ENCODE measurements around the gene ASIP.
A peak's percentile ranks its signal among the peaks of the same experiment; 100 is the strongest.

ASIP gene

DNA sequence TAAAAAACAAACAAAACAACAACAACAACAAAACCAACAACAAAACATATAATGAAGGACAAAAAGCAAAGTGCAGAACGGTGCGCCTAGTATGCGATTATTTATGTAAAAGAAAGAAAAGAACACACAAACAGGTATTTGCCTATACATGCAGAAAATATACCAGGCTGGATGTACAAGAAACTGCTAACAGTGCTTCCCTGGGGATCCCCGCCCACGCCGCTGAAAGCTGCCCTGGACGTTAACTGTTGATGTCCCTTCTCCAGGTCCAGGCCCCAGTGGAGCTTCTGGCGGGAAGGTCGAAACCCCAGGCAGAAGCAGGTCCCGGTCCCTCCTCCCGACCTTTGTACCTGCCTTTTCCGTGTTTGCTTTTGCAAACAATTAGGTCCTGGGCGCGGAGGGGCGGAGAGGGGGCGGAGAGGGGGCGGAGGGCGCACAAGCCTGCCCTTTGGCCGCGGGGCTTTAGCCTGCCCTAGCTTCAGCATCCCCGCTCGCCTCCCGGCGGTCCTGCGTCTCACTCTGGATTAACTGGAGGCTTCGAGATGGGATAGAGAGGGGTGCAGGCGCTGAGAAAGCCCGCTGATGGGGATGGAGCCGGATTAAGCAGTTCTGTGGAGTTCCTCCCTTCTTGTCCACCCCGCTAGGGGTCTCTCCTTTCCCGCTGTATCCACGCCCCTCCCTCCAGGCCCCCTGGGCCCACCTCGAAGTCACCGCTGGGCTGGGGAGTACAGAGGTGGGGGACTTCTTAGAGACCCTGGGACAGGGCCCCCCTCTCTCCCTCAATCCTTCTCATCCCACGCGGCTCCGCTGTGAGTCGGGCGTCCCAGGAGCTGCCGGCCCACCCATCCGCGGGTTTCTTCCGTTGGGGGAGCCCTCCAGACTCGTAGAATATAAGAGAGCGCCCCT, 70.1 kb downstream of the ASIP start:
- no peak for DNase-seq (ENCODE audit: low spot score)

GRCh38 chr20:34312024-34312460, 70.8 kb downstream of the ASIP start:
- DNase-seq (ENCODE audit: low spot score): no peak

DNA sequence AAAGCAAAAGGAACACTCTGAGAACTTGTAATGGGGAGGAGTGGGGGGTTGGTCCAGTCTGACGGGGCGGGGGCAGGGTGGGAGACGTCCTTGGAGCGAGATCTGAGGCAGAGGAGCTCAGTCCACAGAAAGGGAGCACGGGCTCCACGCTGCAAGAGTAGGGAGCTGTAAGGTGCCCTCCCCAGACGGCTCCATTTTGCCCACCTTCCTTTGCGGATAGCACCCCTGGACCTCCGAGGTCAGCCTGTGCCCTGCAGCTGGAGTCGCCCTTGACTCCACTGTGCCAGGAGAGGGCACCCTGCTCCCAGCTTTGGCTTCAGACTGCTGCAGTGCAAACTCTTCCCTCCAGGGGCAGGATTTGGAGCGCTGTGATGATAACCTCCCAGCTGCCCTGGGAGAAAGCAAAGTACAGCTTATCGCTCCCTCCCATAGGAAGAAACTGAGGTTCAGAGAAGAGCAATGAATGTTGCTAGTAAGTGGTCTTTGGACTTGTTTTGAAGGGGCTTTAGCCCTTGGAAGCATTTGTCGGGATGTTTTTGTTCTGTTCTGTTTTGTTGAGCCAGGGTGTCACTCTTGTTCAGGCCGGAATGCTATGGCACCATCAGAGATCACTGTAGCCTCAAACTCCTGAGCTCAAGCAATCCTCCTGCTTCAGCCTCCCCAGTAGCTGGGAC, 71.5 kb downstream of the ASIP start:
- DNase-seq (ENCODE audit: low spot score): peak; percentile 85

GRCh38 chr20:34315236-34315635, 74.0 kb downstream of the ASIP start:
- DNase-seq (ENCODE audit: low spot score): no peak

- DNase-seq (ENCODE audit: low spot score): no peak
Measured at GRCh38 chr20:34316196-34316814, 75.1 kb downstream of the ASIP start.
